GM12874 (cell line): ENCODE results near the gene CREB3L2.

Experiments
- TF ChIP-seq, protein P1 (sequence below): IDR thresholded peaks from 2 replicates; pipeline ENCODE4 v1.5.1; 2011; ENCODE audit warnings: low read depth, mild to moderate bottlenecking, control low read depth, low read length, moderate library complexity; ENCODE audit not compliant: insufficient read depth

Gene CREB3L2

DNA sequence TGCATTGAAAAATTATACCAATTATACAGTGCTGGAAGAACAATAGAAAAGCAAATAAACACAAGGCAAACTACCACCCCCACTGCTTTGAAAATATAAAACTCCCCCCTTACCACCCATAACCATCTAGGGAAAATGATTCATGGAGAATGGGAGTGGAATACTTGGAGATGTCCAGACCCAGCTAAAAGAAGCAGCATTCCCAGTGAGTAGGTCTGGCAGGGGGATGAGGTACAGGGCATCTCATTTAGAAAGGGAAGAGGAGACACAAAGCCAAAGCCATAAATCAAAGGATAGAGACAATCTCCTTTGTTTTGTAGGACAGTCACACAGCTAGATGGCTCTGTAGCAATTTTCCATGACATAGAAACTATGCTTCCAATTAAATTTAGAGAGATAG, 119.1 kb downstream of the CREB3L2 start:
- TF ChIP-seq, protein P1, sequence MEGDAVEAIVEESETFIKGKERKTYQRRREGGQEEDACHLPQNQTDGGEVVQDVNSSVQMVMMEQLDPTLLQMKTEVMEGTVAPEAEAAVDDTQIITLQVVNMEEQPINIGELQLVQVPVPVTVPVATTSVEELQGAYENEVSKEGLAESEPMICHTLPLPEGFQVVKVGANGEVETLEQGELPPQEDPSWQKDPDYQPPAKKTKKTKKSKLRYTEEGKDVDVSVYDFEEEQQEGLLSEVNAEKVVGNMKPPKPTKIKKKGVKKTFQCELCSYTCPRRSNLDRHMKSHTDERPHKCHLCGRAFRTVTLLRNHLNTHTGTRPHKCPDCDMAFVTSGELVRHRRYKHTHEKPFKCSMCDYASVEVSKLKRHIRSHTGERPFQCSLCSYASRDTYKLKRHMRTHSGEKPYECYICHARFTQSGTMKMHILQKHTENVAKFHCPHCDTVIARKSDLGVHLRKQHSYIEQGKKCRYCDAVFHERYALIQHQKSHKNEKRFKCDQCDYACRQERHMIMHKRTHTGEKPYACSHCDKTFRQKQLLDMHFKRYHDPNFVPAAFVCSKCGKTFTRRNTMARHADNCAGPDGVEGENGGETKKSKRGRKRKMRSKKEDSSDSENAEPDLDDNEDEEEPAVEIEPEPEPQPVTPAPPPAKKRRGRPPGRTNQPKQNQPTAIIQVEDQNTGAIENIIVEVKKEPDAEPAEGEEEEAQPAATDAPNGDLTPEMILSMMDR: no peak

DNA sequence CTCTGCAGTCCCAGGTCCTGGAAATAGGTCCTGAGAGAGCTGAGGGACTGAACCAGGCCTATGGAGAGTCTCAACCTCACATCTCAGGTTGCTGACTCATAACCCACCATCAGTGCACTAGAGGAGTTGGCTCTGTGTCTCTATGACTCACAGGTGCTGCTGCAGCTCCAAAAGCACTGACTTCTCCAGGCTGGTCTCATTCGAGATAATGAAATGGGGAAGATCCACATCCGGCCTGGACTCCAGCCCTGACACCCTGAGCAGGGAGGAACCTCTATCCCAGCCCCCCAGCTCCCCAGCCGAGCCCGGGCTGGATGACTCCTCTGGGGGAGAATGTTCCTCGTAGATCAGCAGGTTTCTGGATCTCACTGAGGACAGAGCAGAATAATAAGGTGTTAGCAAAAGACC, 119.6 kb downstream of the CREB3L2 start:
- TF ChIP-seq, protein P1: no peak

DNA sequence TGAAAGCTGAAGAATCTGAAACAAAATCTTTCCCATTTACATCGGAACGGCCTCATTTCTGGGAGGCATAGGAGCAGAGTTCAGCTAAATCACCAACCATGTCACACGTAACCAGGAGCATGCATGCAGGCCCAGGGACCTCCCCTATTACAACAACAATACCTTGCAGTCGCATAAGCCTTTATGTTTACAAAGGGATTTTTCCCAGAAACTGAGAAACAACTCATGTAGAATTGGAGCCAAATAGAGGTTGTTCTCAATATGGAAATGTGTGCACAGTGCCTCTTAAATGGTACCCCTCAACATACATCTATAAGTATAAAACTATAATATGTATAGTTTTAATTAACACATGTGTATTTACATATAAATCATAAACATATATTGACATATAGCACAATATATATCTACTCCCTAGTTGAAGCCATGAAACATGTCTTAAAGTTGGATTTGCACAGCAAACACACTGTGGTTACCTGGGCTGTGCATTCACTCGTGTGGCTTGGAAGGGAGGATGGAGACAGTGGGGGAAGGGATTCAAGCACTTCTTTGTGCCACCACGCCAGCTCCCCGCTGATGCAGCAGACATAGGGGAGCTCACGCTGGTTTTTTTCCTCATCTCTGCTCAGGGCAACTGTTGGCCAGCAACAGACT, 120.2 kb downstream of the CREB3L2 start:
- TF ChIP-seq, protein P1: no peak

DNA sequence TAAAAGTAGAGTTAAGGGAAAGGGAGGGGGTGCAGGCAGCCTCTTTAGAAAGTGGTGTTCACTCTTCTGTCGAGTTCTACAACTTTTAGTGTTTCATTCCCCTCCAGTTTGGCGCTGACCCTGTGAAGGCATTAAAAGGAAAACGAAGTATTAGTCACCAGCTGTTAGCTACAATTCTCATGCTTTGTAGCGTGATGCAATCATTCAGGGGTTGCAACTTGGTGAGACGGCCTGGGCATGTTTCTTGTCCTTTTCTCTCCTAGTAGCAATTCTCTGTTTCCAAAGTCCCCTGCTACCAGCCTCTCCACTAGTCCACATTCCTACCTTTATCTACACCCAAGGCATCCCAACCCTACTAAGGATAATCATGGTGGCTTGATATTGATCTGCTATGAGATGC, 121.5 kb downstream of the CREB3L2 start:
- TF ChIP-seq, protein P1: no peak

GRCh38 chr7:137879357-137880158, 122.3 kb downstream of the CREB3L2 start:
- TF ChIP-seq, protein P1: no peak

- TF ChIP-seq, protein P1: no peak
Observed at GRCh38 chr7:137878333-137878961, 123.4 kb downstream of the CREB3L2 start.

DNA sequence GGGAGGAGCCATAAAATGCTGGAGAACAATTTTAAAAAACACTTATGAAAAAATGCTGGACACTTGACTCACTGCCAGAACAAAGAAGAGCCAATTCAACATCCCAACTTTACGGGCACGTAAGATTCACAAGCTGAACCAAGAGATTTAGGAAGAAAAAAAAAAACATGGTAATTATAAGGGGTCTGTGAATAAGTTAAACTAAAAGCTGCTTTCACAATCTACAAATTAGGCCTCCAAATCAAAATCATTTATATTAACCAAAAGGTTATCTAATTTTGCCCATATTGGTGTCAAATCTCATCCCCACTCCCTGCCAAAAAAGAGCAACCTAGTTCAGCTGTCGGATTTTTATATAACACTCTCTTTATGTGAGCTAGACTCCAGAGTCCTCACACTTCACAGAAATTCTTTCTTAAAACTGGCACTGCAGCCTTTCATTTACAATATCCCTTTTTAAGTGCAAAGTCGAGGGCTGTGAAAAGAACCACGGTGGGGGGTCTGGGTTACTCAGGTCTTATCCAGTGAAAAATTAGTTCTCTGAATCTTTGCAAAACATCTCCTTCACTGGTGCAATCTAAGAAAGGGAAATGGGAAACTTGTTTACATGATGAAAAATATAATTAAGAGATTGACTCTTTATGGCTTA, 124.7 kb downstream of the CREB3L2 start:
- TF ChIP-seq, protein P1: no peak
